Measurements from ENCODE around the gene ASB7.

The ASB7 gene

GRCh38 chr15:100612539-100612938 is 10.2 kb downstream of the ASB7 start:
- POLR2A ChIA-PET, result no interaction called here

GRCh38 chr15:100613208-100613607 is 10.8 kb downstream of the ASB7 start:
- H3K36me3 ChIP-seq (ENCODE audit: control insufficient read depth in 4 of 4, insufficient read depth in 4 of 4, low read length in 3 of 4), result peaks cover 5 to 53% (median 39%) of the 10 kb centered on the region in 4 experiments
- no peaks in the 10 kb centered on the region for H3K9me3 ChIP-seq (ENCODE audit: control extremely low read depth in 1 of 5, control insufficient read depth in 4 of 5, insufficient read depth in 2 of 5, low read depth in 1 of 5, low read length in 4 of 5)
- H3K4me1 ChIP-seq (ENCODE audit: control extremely low read depth in 1 of 4, control insufficient read depth in 4 of 4, insufficient read depth in 4 of 4, low read length in 3 of 4), result no peaks in the 10 kb centered on the region
- ChIA-PET POLR2A (no interaction called here), CTCF (no interaction called here)
- DNase-seq, result no peak
- WGBS (ENCODE audit: insufficient coverage), result no CpG with 5 or more reads among the region's 1 CpG
- H3K27ac ChIP-seq (ENCODE audit: insufficient read depth in 1 of 2, low read depth in 1 of 2, low read length in 2 of 2, poor library complexity in 1 of 2, severe bottlenecking in 2 of 2), result no peak overlapping the region
- no peak overlapping the region for H3K4me3 ChIP-seq (ENCODE audit: control insufficient read depth in 1 of 7, extremely low read depth in 1 of 7, insufficient read depth in 4 of 7, low read depth in 2 of 7, low read length in 6 of 7)
- H3K27me3 ChIP-seq (replicated peaks in 2 of 5; ENCODE audit: control insufficient read depth in 4 of 5, insufficient read depth in 5 of 5, low read length in 4 of 5), result no peaks in the 10 kb centered on the region

More at GRCh38 chr15:100612539-100612938, 10.2 kb downstream of the ASB7 start:
- Histone ChIP-seq H3K27ac (ENCODE audit: insufficient read depth in 1 of 2, low read depth in 1 of 2, low read length in 2 of 2, poor library complexity in 1 of 2, severe bottlenecking in 2 of 2) (no peak overlapping the region), H3K4me1 (ENCODE audit: control extremely low read depth in 1 of 4, control insufficient read depth in 4 of 4, insufficient read depth in 4 of 4, low read length in 3 of 4) (no peaks in the 10 kb centered on the region), H3K27me3 (replicated peaks in 2 of 5; ENCODE audit: control insufficient read depth in 4 of 5, insufficient read depth in 5 of 5, low read length in 4 of 5) (no peaks in the 10 kb centered on the region), H3K36me3 (ENCODE audit: control insufficient read depth in 4 of 4, insufficient read depth in 4 of 4, low read length in 3 of 4) (peaks cover 5 to 55% (median 43%) of the 10 kb centered on the region in 4 experiments), H3K4me3 (ENCODE audit: control insufficient read depth in 1 of 7, extremely low read depth in 1 of 7, insufficient read depth in 4 of 7, low read depth in 2 of 7, low read length in 6 of 7) (no peak overlapping the region), H3K9me3 (ENCODE audit: control extremely low read depth in 1 of 5, control insufficient read depth in 4 of 5, insufficient read depth in 2 of 5, low read depth in 1 of 5, low read length in 4 of 5) (no peaks in the 10 kb centered on the region)
- no peak for DNase-seq
- CTCF ChIA-PET, result no interaction called here
- WGBS (ENCODE audit: insufficient coverage), result 100% methylated on average over 2 of the region's 2 CpGs

- DNase-seq, result no peak
- ChIA-PET CTCF (interaction anchor here (0.7 kb wide), 1 partner anchor 13 kb away, joined by 3 read pairs; no protein-coding TSS in a partner anchor), POLR2A (no interaction called here)
- H3K27me3 ChIP-seq (replicated peaks in 2 of 5; ENCODE audit: control insufficient read depth in 4 of 5, insufficient read depth in 5 of 5, low read length in 4 of 5), result no peaks in the 10 kb centered on the region
- H3K9me3 ChIP-seq (ENCODE audit: control extremely low read depth in 1 of 5, control insufficient read depth in 4 of 5, insufficient read depth in 2 of 5, low read depth in 1 of 5, low read length in 4 of 5), result no peaks in the 10 kb centered on the region
- peaks cover 7 to 46% (median 39%) of the 10 kb centered on the region in 4 experiments for H3K36me3 ChIP-seq (ENCODE audit: control insufficient read depth in 4 of 4, insufficient read depth in 4 of 4, low read length in 3 of 4)
- 100% methylated on average over 2 of the region's 2 CpGs for WGBS (ENCODE audit: insufficient coverage)
- H3K4me3 ChIP-seq (ENCODE audit: control insufficient read depth in 1 of 7, extremely low read depth in 1 of 7, insufficient read depth in 4 of 7, low read depth in 2 of 7, low read length in 6 of 7), result no peak overlapping the region
- no peaks in the 10 kb centered on the region for H3K4me1 ChIP-seq (ENCODE audit: control extremely low read depth in 1 of 4, control insufficient read depth in 4 of 4, insufficient read depth in 4 of 4, low read length in 3 of 4)
- no peak overlapping the region for H3K27ac ChIP-seq (ENCODE audit: insufficient read depth in 1 of 2, low read depth in 1 of 2, low read length in 2 of 2, poor library complexity in 1 of 2, severe bottlenecking in 2 of 2)
These were observed 11.9 kb downstream of the ASB7 start for GRCh38 chr15:100614336-100614735.

GRCh38 chr15:100614918-100615317 is 12.5 kb downstream of the ASB7 start:
- H3K27ac ChIP-seq (ENCODE audit: insufficient read depth in 1 of 2, low read depth in 1 of 2, low read length in 2 of 2, poor library complexity in 1 of 2, severe bottlenecking in 2 of 2), result no peak overlapping the region
- no peaks in the 10 kb centered on the region for H3K4me1 ChIP-seq (ENCODE audit: control extremely low read depth in 1 of 4, control insufficient read depth in 4 of 4, insufficient read depth in 4 of 4, low read length in 3 of 4)
- CTCF ChIA-PET, result interaction anchor here (0.7 kb wide), 1 partner anchor 12 kb away, joined by 3 read pairs; no protein-coding TSS in a partner anchor
- no CpG with 5 or more reads among the region's 4 CpGs for WGBS (ENCODE audit: insufficient coverage)
- H3K4me3 ChIP-seq (ENCODE audit: control insufficient read depth in 1 of 7, extremely low read depth in 1 of 7, insufficient read depth in 4 of 7, low read depth in 2 of 7, low read length in 6 of 7), result no peak overlapping the region
- peaks cover 7 to 43% (median 39%) of the 10 kb centered on the region in 4 experiments for H3K36me3 ChIP-seq (ENCODE audit: control insufficient read depth in 4 of 4, insufficient read depth in 4 of 4, low read length in 3 of 4)
- no peaks in the 10 kb centered on the region for H3K27me3 ChIP-seq (replicated peaks in 2 of 5; ENCODE audit: control insufficient read depth in 4 of 5, insufficient read depth in 5 of 5, low read length in 4 of 5)
- H3K9me3 ChIP-seq (ENCODE audit: control extremely low read depth in 1 of 5, control insufficient read depth in 4 of 5, insufficient read depth in 2 of 5, low read depth in 1 of 5, low read length in 4 of 5), result no peaks in the 10 kb centered on the region
- POLR2A ChIA-PET, result no interaction called here
- DNase-seq, result no peak

GRCh38 chr15:100615801-100616200 is 13.4 kb downstream of the ASB7 start:
- ChIA-PET CTCF (no interaction called here), POLR2A (no interaction called here)
- Histone ChIP-seq H3K36me3 (ENCODE audit: control insufficient read depth in 4 of 4, insufficient read depth in 4 of 4, low read length in 3 of 4) (peaks cover 7 to 49% (median 38%) of the 10 kb centered on the region in 4 experiments), H3K4me3 (ENCODE audit: control insufficient read depth in 1 of 7, extremely low read depth in 1 of 7, insufficient read depth in 4 of 7, low read depth in 2 of 7, low read length in 6 of 7) (no peak overlapping the region), H3K27me3 (replicated peaks in 2 of 5; ENCODE audit: control insufficient read depth in 4 of 5, insufficient read depth in 5 of 5, low read length in 4 of 5) (no peaks in the 10 kb centered on the region), H3K9me3 (ENCODE audit: control extremely low read depth in 1 of 5, control insufficient read depth in 4 of 5, insufficient read depth in 2 of 5, low read depth in 1 of 5, low read length in 4 of 5) (no peaks in the 10 kb centered on the region), H3K27ac (ENCODE audit: insufficient read depth in 1 of 2, low read depth in 1 of 2, low read length in 2 of 2, poor library complexity in 1 of 2, severe bottlenecking in 2 of 2) (peak overlapping the region in 1 of 2 experiments; percentile 1), H3K4me1 (ENCODE audit: control extremely low read depth in 1 of 4, control insufficient read depth in 4 of 4, insufficient read depth in 4 of 4, low read length in 3 of 4) (no peaks in the 10 kb centered on the region)
- no peak for DNase-seq
- WGBS (ENCODE audit: insufficient coverage), result 100% methylated on average over 2 of the region's 5 CpGs

DNA sequence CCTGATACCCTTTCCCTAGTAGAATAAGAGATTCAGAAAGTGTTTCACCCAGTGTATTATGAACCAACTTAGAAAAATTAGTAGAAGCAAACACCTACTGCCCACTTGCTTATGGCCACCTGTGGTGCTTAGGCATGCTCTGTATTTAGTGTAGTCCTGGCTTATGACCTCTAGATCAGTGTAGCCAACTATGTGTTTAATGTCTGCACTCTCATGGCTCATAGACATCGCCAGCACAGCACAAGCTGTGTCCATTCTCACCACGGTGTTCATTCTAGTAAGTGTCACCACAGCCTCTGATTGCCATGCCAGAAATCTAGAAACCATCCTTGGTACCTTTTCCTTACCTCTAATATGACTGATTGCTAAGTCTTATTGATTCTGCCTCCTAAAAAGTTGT is 14.3 kb downstream of the ASB7 start:
- peaks cover 7 to 52% (median 36%) of the 10 kb centered on the region in 4 experiments for H3K36me3 ChIP-seq (ENCODE audit: control insufficient read depth in 4 of 4, insufficient read depth in 4 of 4, low read length in 3 of 4)

DNA sequence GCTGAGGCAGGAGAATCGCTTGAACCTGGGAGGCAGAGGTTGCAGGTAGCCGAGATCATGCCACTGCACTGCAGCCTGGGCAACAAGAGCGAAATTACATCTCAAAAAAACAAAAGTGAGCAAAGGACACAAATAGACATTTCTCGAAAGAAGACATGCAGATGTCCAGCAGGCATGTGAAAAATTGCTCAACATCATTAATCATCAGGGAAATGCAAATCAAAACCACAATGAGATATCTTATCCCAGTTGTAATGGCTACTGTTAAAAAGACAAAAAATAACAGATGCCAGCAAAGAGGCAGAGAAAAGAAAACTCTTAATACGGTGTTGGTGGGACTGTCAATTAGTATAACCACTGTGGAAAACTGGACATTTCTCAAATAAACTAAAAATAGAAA is 20.9 kb downstream of the ASB7 start:
- no peaks in the 10 kb centered on the region for H3K4me1 ChIP-seq (ENCODE audit: control extremely low read depth in 1 of 4, control insufficient read depth in 4 of 4, insufficient read depth in 4 of 4, low read length in 3 of 4)
- DNase-seq, result no peak
- H3K36me3 ChIP-seq (ENCODE audit: control insufficient read depth in 4 of 4, insufficient read depth in 4 of 4, low read length in 3 of 4), result peaks cover 2 to 18% (median 9%) of the 10 kb centered on the region in 4 experiments
- H3K27me3 ChIP-seq (replicated peaks in 2 of 5; ENCODE audit: control insufficient read depth in 4 of 5, insufficient read depth in 5 of 5, low read length in 4 of 5), result no peaks in the 10 kb centered on the region
- 95% methylated on average over 4 of the region's 5 CpGs for WGBS (ENCODE audit: insufficient coverage)
- ChIA-PET CTCF (interaction anchor here (1.0 to 3.5 kb wide), 2 partner anchors 384 to 394 kb away, joined by 3 to 23 read pairs; no protein-coding TSS in a partner anchor), POLR2A (no interaction called here)
- no peak overlapping the region for H3K4me3 ChIP-seq (ENCODE audit: control insufficient read depth in 1 of 7, extremely low read depth in 1 of 7, insufficient read depth in 4 of 7, low read depth in 2 of 7, low read length in 6 of 7)
- no peak overlapping the region for H3K27ac ChIP-seq (ENCODE audit: insufficient read depth in 1 of 2, low read depth in 1 of 2, low read length in 2 of 2, poor library complexity in 1 of 2, severe bottlenecking in 2 of 2)
- H3K9me3 ChIP-seq (ENCODE audit: control extremely low read depth in 1 of 5, control insufficient read depth in 4 of 5, insufficient read depth in 2 of 5, low read depth in 1 of 5, low read length in 4 of 5), result no peaks in the 10 kb centered on the region

More for the DNA sequence above, 14.3 kb downstream of the ASB7 start:
- 100% methylated on average over 2 of the region's 2 CpGs for WGBS (ENCODE audit: insufficient coverage)
- Histone ChIP-seq H3K4me1 (ENCODE audit: control extremely low read depth in 1 of 4, control insufficient read depth in 4 of 4, insufficient read depth in 4 of 4, low read length in 3 of 4) (no peaks in the 10 kb centered on the region), H3K4me3 (ENCODE audit: control insufficient read depth in 1 of 7, extremely low read depth in 1 of 7, insufficient read depth in 4 of 7, low read depth in 2 of 7, low read length in 6 of 7) (no peak overlapping the region), H3K27ac (ENCODE audit: insufficient read depth in 1 of 2, low read depth in 1 of 2, low read length in 2 of 2, poor library complexity in 1 of 2, severe bottlenecking in 2 of 2) (no peak overlapping the region), H3K9me3 (ENCODE audit: control extremely low read depth in 1 of 5, control insufficient read depth in 4 of 5, insufficient read depth in 2 of 5, low read depth in 1 of 5, low read length in 4 of 5) (no peaks in the 10 kb centered on the region), H3K27me3 (replicated peaks in 2 of 5; ENCODE audit: control insufficient read depth in 4 of 5, insufficient read depth in 5 of 5, low read length in 4 of 5) (no peaks in the 10 kb centered on the region)
- DNase-seq, result no peak
- ChIA-PET CTCF (interaction anchor here (1.4 kb wide), 1 partner anchor 10 kb away, joined by 3 read pairs; no protein-coding TSS in a partner anchor), POLR2A (no interaction called here)
